ENCODE measurements around the gene SOS1.
A peak's percentile ranks its signal among the peaks of the same experiment; 100 is the strongest.
"Not testable (repeated sequence)": the region's sequence is repeated elsewhere in the genome, so short reads cannot be mapped to it uniquely, and the experiment has no call there.

The SOS1 gene

GRCh38 chr2:39144416-39144815 lies 23.6 kb upstream of the SOS1 start:
- DNase-seq (ENCODE audit: low read depth in 1 of 2, low spot score in 1 of 2) = no peak
- TF ChIP-seq POLR2AphosphoS5 (IDR thresholded peaks at IDR 0.05; ENCODE audit: low read depth) = no peak
- TF ChIP-seq CTCF (IDR thresholded peaks at IDR 0.05; ENCODE audit: insufficient read depth, low read length) = no peak
- TF ChIP-seq GABPA (IDR thresholded peaks at IDR 0.05; ENCODE audit: low read depth) = no peak
- TF ChIP-seq REST (IDR thresholded peaks at IDR 0.05; ENCODE audit: insufficient replicate concordance, low read depth) = no peak
- TF ChIP-seq SPI1 (IDR thresholded peaks at IDR 0.05; ENCODE audit: borderline replicate concordance, low read depth) = no peak
- no peak overlapping the region for H3K27ac ChIP-seq (replicated peaks)
- H3K4me3 ChIP-seq (replicated peaks; ENCODE audit: insufficient read depth, low read length) = no peak overlapping the region
- H3K27me3 ChIP-seq (ENCODE audit: insufficient read depth, poor library complexity, severe bottlenecking) = no peaks in the 10 kb centered on the region

GRCh38 chr2:39142904-39143605 lies 22.2 kb upstream of the SOS1 start:
- DNase-seq (ENCODE audit: low read depth in 1 of 2, low spot score in 1 of 2) = peak in 1 of 2 experiments; percentile 12
- no peak overlapping the region for H3K27ac ChIP-seq (replicated peaks)
- peak; percentile 62; the same call in 1 of the 2 replicates for TF ChIP-seq SPI1 (IDR thresholded peaks at IDR 0.05; ENCODE audit: borderline replicate concordance, low read depth)
- no peak for TF ChIP-seq CTCF (IDR thresholded peaks at IDR 0.05; ENCODE audit: insufficient read depth, low read length)

GRCh38 chr2:39141334-39142271 lies 20.8 kb upstream of the SOS1 start:
- no peak for TF ChIP-seq GABPA (IDR thresholded peaks at IDR 0.05; ENCODE audit: low read depth)
- TF ChIP-seq SPI1 (IDR thresholded peaks at IDR 0.05; ENCODE audit: borderline replicate concordance, low read depth) = peak; percentile 66; the same call in 1 of the 2 replicates
- H3K27me3 ChIP-seq (ENCODE audit: insufficient read depth, poor library complexity, severe bottlenecking) = no peaks in the 10 kb centered on the region
- DNase-seq (ENCODE audit: low read depth in 1 of 2, low spot score in 1 of 2) = peak in 1 of 2 experiments; percentile 17
- H3K27ac ChIP-seq (replicated peaks) = no peak overlapping the region; the same call in 1 of the 2 replicates
- no peak overlapping the region for H3K4me3 ChIP-seq (replicated peaks; ENCODE audit: insufficient read depth, low read length)

More at GRCh38 chr2:39142904-39143605, 22.2 kb upstream of the SOS1 start:
- H3K27me3 ChIP-seq (ENCODE audit: insufficient read depth, poor library complexity, severe bottlenecking) = no peaks in the 10 kb centered on the region
- H3K4me3 ChIP-seq (replicated peaks; ENCODE audit: insufficient read depth, low read length) = no peak overlapping the region

- H3K4me3 ChIP-seq (replicated peaks; ENCODE audit: insufficient read depth, low read length); DNase-seq (ENCODE audit: low read depth in 1 of 2, low spot score in 1 of 2); H3K27me3 ChIP-seq (ENCODE audit: insufficient read depth, poor library complexity, severe bottlenecking): not testable (repeated sequence)
- H3K27ac ChIP-seq (replicated peaks) = peak overlapping the region; percentile 17
Observed at GRCh38 chr2:39140948-39141333, 20.1 kb upstream of the SOS1 start.

GRCh38 chr2:39140322-39140847 lies 19.5 kb upstream of the SOS1 start:
- Histone ChIP-seq H3K4me3 (replicated peaks; ENCODE audit: insufficient read depth, low read length) (no peak overlapping the region), H3K27me3 (ENCODE audit: insufficient read depth, poor library complexity, severe bottlenecking) (no peaks in the 10 kb centered on the region), H3K27ac (replicated peaks) (peak overlapping the region; percentile 17)
- DNase-seq (ENCODE audit: low read depth in 1 of 2, low spot score in 1 of 2) = peak; percentile 48 to 66
- no peak; the same call in 1 of the 2 replicates for TF ChIP-seq SPI1 (IDR thresholded peaks at IDR 0.05; ENCODE audit: borderline replicate concordance, low read depth)
- TF ChIP-seq GABPA (IDR thresholded peaks at IDR 0.05; ENCODE audit: low read depth) = no peak
- no peak for TF ChIP-seq CTCF (IDR thresholded peaks at IDR 0.05; ENCODE audit: insufficient read depth, low read length)
- TF ChIP-seq REST (IDR thresholded peaks at IDR 0.05; ENCODE audit: insufficient replicate concordance, low read depth) = no peak
- TF ChIP-seq POLR2AphosphoS5 (IDR thresholded peaks at IDR 0.05; ENCODE audit: low read depth) = no peak
